K562 (cell line): ENCODE data around the gene PPP1R37. TPM values are rescaled to one million over a fixed set of nuclear protein-coding genes. Genes with fewer than 3 reads are reported as not detected.

ENCODE experiments used
- ELF2 ChIP-seq: fragments of 250-450 bp; sonication (Bioruptor Pico); IDR thresholded peaks from 2 replicates; pipeline ENCODE4 v1.5.0; 2021; ENCODE audit warnings: mild to moderate bottlenecking
- ETV6 ChIP-seq, 3 experiments: fragments of 150-350 bp in 1 of 3; sonication (generic) in 1 of 3; formaldehyde crosslinking in 1 of 3; IDR thresholded peaks; 2 replicates each; pipeline versions ENCODE4 v1.6.1 to v1.8.0; 2014 to 2022; ENCODE audit warnings: borderline replicate concordance in 2 of 3, low read depth in 2 of 3, antibody characterized with exemption in 1 of 3, low read length in 1 of 3, mild to moderate bottlenecking in 1 of 3, missing genetic modification reagents in 1 of 3
- HDAC1 ChIP-seq, 2 experiments: fragments of 450-650 bp; IDR thresholded peaks; 2 replicates each; pipeline ENCODE4 v1.6.1; 2016 to 2017; ENCODE audit warnings: inconsistent platforms in 1 of 2, mild to moderate bottlenecking in 1 of 2, moderate library complexity in 1 of 2
- HOXB6 ChIP-seq: fragments of 250-450 bp; sonication (Bioruptor Pico); IDR thresholded peaks from 2 replicates; pipeline ENCODE4 v1.5.1; 2022; ENCODE audit warnings: mild to moderate bottlenecking, borderline replicate concordance
- KLF16 ChIP-seq: IDR thresholded peaks from 2 replicates; pipeline ENCODE4 v1.6.1; 2016; ENCODE audit warnings: antibody characterized with exemption
- NR3C1 ChIP-seq: sonication (generic); formaldehyde crosslinking; IDR thresholded peaks from 2 replicates; pipeline ENCODE4 v1.8.1; 2022; ENCODE audit warnings: missing genetic modification reagents
- RBM14 ChIP-seq: fragments of 200-400 bp; formaldehyde crosslinking; IDR thresholded peaks from 2 replicates; pipeline ENCODE4 v1.6.1; 2018; ENCODE audit warnings: low read depth, mild to moderate bottlenecking, low read length, moderate library complexity, borderline replicate concordance; ENCODE audit not compliant: insufficient read depth
- RFX7 ChIP-seq: fragments of 250-450 bp; sonication (Bioruptor Pico); IDR thresholded peaks from 2 replicates; pipeline ENCODE4 v1.5.1; 2021; ENCODE audit warnings: mild to moderate bottlenecking
- SRSF9 ChIP-seq: fragments of 200-400 bp; formaldehyde crosslinking; IDR thresholded peaks from 2 replicates; pipeline ENCODE4 v1.6.1; 2017; ENCODE audit warnings: low read depth, low read length, borderline replicate concordance
- ZBTB12 ChIP-seq: fragments of 250-450 bp; sonication (Bioruptor Pico); IDR thresholded peaks from 2 replicates; pipeline ENCODE4 v1.4.0; 2020
- ZKSCAN1 ChIP-seq: fragments of 150-350 bp; IDR thresholded peaks from 2 replicates; pipeline ENCODE4 v1.6.1; 2016; ENCODE audit warnings: low read depth, low read length
- ZNF436 ChIP-seq: fragments of 250-450, 450-650 bp; sonication (Bioruptor Pico); formaldehyde crosslinking; IDR thresholded peaks from 2 replicates; pipeline ENCODE4 v1.7.0; 2020; ENCODE audit warnings: mild to moderate bottlenecking
- ZNF592 ChIP-seq: fragments of 450-650 bp; IDR thresholded peaks from 2 replicates; pipeline ENCODE4 v1.6.1; 2017; ENCODE audit warnings: antibody characterized with exemption, mild to moderate bottlenecking
- polyA plus RNA-seq, 8 experiments: library from polyadenylated mRNA; depleted of rRNA in 4 of 8; stranded (reverse) in 5 of 8; unstranded in 3 of 8; fragments of >200 nt; fragmentation: Nextera tagmentation in 2 of 8; fragmentation: Illumina TruSeq in 1 of 8; extraction: Ambion mirVana in 2 of 8; extraction: Trizol in 1 of 8; gene quantifications; 2 replicates each; pipeline versions ENCODE4 v1.2.1 to v1.2.3, GENCODE V29; 2011 to 2014; ENCODE audit warnings: inconsistent platforms in 1 of 8, missing spikeins in 1 of 8
- total RNA-seq, 7 experiments: library from RNA; depleted of rRNA in 6 of 7; stranded (reverse); fragments of >200 nt in 6 of 7; fragmentation: Illumina TruSeq in 2 of 7; extraction: Trizol in 2 of 7; gene quantifications; 2 replicates each; pipeline versions ENCODE4 v1.2.1 to v1.2.3, GENCODE V29; 2011 to 2021; ENCODE audit warnings: low replicate concordance in 1 of 7
- TF ChIP-seq, protein P1 (sequence below): sonication (generic); formaldehyde crosslinking; IDR thresholded peaks from 2 replicates; pipeline ENCODE4 v1.8.1; 2023; ENCODE audit warnings: mild to moderate bottlenecking, missing genetic modification reagents, moderate library complexity
- TF ChIP-seq, protein P2 (sequence below): fragments of 250-450 bp; sonication (Bioruptor Pico); IDR thresholded peaks from 2 replicates; pipeline ENCODE4 v1.4.0; 2020; ENCODE audit warnings: borderline replicate concordance
- TF ChIP-seq, protein P3 (sequence below): IDR thresholded peaks from 2 replicates; pipeline ENCODE4 v1.6.1; 2016; ENCODE audit warnings: missing genetic modification characterization, missing compliant biosample characterization

The PPP1R37 gene
- total and polyA plus RNA-seq, 9 of the 15 experiments (the other 6 are each of a cell fraction or from before 2014, with no cell fraction given): 0.04 to 20.3 (median 7.3) TPM

GRCh38 chr19:45079063-45079910 is 13.7 kb upstream of the PPP1R37 start, which contains the start of gene GEMIN7 (continued):
- TF ChIP-seq NR3C1 (CRISPR knock-in tag) (no peak), HDAC1 (IDR thresholded peaks at IDR 0.05) (0 out of 4 replicates have a peak, but pooled peaks of 1 of the 2 experiments have one; percentile 76), ZKSCAN1 (peak; percentile 64; the same call in 1 of the 2 replicates), RBM14 (no peak), ZNF436 (no peak), SRSF9 (no peak), ETV6 (IDR thresholded peaks at IDR 0.05; ENCODE audit: borderline replicate concordance in 1 of 2, low read depth in 2 of 2, low read length in 1 of 2) (no peak), ETV6 (CRISPR knock-in tag; IDR thresholded peaks at IDR 0.05; ENCODE audit: borderline replicate concordance) (peak; percentile 50; the same call in 1 of the 2 replicates), ZNF592 (peak; percentile 93), RFX7 (CRISPR knock-in tag) (no peak), HOXB6 (no peak), KLF16 (no peak), ZBTB12 (CRISPR knock-in tag) (0 out of 2 replicates have a peak, but pooled peaks have one; percentile 39), ELF2 (CRISPR knock-in tag) (peak; percentile 64; the same call in 1 of the 2 replicates)
- TF ChIP-seq, protein P1, sequence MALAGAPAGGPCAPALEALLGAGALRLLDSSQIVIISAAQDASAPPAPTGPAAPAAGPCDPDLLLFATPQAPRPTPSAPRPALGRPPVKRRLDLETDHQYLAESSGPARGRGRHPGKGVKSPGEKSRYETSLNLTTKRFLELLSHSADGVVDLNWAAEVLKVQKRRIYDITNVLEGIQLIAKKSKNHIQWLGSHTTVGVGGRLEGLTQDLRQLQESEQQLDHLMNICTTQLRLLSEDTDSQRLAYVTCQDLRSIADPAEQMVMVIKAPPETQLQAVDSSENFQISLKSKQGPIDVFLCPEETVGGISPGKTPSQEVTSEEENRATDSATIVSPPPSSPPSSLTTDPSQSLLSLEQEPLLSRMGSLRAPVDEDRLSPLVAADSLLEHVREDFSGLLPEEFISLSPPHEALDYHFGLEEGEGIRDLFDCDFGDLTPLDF (CRISPR knock-in tag): peak; percentile 80
- TF ChIP-seq, protein P2, sequence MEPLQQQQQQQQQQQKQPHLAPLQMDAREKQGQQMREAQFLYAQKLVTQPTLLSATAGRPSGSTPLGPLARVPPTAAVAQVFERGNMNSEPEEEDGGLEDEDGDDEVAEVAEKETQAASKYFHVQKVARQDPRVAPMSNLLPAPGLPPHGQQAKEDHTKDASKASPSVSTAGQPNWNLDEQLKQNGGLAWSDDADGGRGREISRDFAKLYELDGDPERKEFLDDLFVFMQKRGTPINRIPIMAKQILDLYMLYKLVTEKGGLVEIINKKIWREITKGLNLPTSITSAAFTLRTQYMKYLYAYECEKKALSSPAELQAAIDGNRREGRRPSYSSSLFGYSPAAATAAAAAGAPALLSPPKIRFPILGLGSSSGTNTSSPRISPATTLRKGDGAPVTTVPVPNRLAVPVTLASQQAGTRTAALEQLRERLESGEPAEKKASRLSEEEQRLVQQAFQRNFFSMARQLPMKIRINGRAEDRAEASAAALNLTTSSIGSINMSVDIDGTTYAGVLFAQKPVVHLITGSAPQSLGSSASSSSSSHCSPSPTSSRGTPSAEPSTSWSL: no peak
- TF ChIP-seq, protein P3, sequence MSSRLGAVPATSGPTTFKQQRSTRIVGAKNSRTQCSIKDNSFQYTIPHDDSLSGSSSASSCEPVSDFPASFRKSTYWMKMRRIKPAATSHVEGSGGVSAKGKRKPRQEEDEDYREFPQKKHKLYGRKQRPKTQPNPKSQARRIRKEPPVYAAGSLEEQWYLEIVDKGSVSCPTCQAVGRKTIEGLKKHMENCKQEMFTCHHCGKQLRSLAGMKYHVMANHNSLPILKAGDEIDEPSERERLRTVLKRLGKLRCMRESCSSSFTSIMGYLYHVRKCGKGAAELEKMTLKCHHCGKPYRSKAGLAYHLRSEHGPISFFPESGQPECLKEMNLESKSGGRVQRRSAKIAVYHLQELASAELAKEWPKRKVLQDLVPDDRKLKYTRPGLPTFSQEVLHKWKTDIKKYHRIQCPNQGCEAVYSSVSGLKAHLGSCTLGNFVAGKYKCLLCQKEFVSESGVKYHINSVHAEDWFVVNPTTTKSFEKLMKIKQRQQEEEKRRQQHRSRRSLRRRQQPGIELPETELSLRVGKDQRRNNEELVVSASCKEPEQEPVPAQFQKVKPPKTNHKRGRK: no peak
